Peyer's patch (tissue), 4 donors: ENCODE results near the gene STIP1.

Source experiments
- POLR2A ChIP-seq, 2 donors: fragments of 450-650 bp; IDR thresholded peaks; one replicate each; pipeline ENCODE4 v1.5.1; 2017; ENCODE audit warnings: antibody characterized with exemption in 2 of 2, mild to moderate bottlenecking in 2 of 2, moderate library complexity in 2 of 2
- TF ChIP-seq, protein P1 (sequence below), 6 experiments: fragments of 450-650 bp in 4 of 6; fragments of 200-600 bp in 2 of 6; sonication (generic) in 1 of 6; IDR thresholded peaks; one replicate each; pipeline ENCODE4 v1.5.1; 2017 to 2019; ENCODE audit warnings: antibody characterized with exemption in 6 of 6, mild to moderate bottlenecking in 3 of 6, moderate library complexity in 1 of 6

DNA sequence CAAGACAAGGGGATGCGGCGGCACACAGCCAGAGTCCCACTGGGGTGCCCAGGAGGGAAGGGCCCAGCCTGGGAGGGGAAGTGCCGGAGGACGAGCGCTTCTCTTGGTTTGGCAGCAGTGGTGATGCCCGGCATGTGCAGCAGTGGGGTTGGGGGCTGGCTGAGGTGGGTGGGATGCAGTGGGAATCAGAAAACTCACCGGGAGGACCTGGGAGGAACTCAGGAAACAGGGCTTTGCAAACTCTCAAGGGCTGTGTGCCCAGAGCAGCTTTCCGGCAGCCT is 23.5 kb downstream of the STIP1 start:
- TF ChIP-seq, protein P1, sequence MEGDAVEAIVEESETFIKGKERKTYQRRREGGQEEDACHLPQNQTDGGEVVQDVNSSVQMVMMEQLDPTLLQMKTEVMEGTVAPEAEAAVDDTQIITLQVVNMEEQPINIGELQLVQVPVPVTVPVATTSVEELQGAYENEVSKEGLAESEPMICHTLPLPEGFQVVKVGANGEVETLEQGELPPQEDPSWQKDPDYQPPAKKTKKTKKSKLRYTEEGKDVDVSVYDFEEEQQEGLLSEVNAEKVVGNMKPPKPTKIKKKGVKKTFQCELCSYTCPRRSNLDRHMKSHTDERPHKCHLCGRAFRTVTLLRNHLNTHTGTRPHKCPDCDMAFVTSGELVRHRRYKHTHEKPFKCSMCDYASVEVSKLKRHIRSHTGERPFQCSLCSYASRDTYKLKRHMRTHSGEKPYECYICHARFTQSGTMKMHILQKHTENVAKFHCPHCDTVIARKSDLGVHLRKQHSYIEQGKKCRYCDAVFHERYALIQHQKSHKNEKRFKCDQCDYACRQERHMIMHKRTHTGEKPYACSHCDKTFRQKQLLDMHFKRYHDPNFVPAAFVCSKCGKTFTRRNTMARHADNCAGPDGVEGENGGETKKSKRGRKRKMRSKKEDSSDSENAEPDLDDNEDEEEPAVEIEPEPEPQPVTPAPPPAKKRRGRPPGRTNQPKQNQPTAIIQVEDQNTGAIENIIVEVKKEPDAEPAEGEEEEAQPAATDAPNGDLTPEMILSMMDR (IDR thresholded peaks at IDR 0.05) = no peak
- no peak for TF ChIP-seq POLR2A (IDR thresholded peaks at IDR 0.05)
